A375 (cell line): ENCODE measurements around the gene IL12A. TPM values are rescaled to one million over a fixed set of nuclear protein-coding genes. Genes with fewer than 3 reads are reported as not detected.

ENCODE experiments used
- total RNA-seq: library from RNA; depleted of rRNA; stranded (reverse); fragments of >200 nt; shearing (Covaris generic); gene quantifications from 2 replicates; pipeline ENCODE4 v1.2.3, GENCODE V29; 2014; rRNA removed

The IL12A gene
- total RNA-seq = 9.7 and 14.2 TPM in 2 replicates

DNA sequence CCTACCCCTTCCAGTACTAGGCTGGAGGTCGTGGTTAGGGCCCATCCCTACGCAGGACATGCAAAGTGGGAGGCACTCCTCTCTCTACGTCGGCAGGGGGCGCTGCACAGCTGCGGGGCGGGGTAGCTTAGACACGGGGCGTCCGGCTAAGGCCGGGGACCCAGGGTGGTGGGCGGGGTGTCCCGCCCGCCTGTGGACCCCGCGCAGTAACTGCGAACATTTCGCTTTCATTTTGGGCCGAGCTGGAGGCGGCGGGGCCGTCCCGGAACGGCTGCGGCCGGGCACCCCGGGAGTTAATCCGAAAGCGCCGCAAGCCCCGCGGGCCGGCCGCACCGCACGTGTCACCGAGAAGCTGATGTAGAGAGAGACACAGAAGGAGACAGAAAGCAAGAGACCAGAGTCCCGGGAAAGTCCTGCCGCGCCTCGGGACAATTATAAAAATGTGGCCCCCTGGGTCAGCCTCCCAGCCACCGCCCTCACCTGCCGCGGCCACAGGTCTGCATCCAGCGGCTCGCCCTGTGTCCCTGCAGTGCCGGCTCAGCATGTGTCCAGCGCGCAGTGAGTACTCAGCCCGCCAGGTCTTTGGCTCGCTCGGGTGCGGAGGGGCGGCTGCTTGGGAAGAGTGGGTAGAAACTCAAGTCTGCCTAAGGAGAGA, at the start of gene IL12A:
TSS of gene IL12A (plus strand) at position 219 of the 655 bp plus-strand sequence.

Other genes with a start within 250 kb of the IL12A start
- 2.3 and 5.3 TPM in 2 replicates for gene SCHIP1, start 149.0 kb upstream of the IL12A start, total RNA-seq
- 0.53 and 1.2 TPM in 2 replicates for gene C3orf80, start 236.6 kb downstream of the IL12A start, total RNA-seq